Mucosa of gallbladder (tissue), 1 donor: ENCODE measurements around the gene RNU6-1. TPM values are rescaled to one million over a fixed set of nuclear protein-coding genes. Genes with fewer than 3 reads are reported as not detected.

Experiments used
- DNase-seq: peaks from one replicate; pipeline ENCODE4 v3.0.0-alpha.2; 2020; ENCODE audit warnings: low spot score
- total RNA-seq: library from RNA; stranded (reverse); gene quantifications from one replicate; pipeline ENCODE4 v1.2.1, GENCODE V29; 2021
- donor health status: DM: no; HTN: no; CAD: no.

The RNU6-1 gene
- total RNA-seq, 1 donor from 2014 or later = not detected

DNA sequence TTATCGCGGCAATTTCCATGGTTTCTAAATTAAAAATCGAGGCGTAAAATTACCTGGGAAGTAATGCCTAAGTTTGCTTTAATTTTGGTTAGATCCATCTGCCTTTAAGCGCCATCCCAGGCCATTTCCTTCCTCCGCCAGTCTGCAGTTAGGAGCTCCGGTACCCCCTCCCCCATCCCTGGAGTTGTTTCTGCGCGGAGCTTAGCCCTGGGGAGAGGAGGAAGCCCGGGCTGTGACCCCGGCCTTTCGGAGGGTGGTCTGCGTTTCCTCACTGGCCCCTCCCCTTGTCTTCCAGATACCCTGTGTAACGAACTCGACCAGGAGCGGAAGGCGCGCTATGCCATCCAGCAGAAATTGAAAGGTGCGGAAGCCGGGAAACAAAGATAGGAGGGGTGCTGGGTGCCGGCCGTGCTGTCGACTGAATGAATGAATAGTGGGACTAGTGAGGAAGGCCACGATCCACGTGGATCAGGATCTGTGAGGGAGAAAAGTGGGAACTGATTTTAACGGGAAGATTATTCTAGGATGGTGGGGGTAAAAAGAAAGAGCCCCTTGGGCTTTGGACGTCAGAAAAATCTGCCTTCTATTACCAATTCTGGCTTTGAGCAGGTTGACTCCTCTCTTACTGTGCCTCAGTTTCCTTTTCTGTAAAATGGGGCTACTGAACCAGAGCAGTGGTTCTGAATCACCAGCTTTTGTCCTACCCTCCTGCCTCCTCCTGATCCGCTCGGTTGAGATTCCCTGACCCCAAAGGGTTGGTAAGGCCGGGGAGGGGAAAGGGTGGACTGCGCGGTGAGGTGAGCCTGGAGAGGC is 6.7 kb downstream of the RNU6-1 start:
- DNase-seq = no peak

DNA sequence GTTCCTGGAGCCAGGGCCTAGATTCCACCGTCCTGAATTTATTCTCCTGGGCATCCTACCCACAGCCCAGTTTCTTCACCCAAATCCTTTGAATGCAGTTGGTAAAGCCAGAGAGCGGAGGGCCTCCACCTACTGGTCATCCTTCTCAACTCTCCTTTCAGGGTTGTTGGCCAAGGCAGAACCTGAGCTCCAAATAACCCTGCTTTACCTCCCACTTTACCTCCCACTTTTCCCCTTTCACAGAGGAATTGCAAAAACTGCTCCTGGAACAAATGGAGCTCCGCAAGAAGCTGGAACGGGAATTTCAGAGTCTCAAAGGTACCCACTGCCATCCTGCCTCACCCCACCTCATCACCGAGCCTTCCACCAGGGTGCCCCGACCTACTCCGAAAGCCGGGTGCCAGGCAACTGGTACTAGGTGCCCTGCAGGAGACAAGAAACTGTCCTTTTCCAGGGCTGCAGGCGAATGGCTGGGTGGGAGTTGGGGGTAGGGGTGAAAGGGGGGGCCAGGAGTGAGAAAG is 7.8 kb downstream of the RNU6-1 start:
- DNase-seq = no peak

DNA sequence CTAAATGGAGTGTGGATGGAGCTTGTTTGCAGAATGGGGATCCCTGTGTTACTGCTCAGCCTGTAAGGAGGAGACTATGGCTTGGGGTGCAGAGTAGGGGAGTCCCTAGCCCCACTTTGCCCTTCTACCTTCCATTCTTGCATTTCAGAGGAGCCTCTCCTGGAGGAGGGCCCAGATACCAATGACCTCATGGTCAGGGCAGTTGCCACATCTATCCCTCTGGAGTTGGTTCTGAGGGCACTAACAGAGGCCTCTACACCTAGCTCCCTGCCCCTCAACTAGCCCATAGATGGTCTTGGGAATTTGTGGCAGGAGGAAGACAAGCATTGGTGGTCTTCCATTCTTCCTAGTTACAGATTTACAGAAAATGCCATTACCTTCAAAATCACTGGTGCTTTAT is 8.5 kb downstream of the RNU6-1 start:
- no peak for DNase-seq

DNA sequence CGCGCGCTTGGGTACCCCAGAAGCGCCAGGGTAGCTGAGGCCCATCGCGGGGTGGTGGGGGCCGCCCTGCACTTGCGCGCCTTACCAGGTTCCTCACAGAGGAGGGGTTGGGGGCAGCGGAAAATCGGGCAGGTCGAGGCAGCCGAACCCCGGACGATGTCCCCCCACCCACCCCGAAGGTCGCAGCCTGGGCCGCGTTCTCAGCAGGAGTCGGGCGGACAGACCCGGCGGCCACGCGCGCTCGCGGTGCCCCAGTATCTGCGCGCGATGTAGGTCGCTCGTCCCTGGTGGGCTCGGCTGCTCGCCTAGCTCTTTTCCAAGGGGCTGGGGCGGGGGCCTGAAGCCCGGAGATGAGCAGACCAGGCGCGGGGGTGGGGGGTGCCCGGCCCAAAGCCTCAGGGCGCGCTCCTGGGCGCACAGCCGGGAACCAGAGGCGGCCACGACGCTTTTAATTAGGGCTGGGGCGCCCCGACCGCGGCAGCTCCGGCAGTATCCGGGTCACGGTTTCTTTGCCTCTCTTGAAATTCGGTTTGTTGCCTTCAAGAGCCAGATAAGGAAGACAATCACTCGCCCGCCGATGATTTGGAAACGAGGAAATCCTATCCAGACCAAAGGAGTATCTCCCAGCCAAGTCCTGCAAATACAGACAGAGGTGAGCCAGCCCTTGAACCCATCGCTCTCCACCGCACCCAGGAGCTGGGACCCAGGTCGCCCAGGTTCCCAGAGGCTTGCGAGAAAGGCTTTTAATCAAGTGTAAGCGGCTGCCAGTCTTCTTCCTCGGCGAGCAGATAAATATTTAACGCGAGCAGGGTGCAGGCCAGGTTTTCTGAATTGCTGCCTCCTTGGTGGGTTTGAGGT is 10.0 kb downstream of the RNU6-1 start:
- no peak for DNase-seq

DNA sequence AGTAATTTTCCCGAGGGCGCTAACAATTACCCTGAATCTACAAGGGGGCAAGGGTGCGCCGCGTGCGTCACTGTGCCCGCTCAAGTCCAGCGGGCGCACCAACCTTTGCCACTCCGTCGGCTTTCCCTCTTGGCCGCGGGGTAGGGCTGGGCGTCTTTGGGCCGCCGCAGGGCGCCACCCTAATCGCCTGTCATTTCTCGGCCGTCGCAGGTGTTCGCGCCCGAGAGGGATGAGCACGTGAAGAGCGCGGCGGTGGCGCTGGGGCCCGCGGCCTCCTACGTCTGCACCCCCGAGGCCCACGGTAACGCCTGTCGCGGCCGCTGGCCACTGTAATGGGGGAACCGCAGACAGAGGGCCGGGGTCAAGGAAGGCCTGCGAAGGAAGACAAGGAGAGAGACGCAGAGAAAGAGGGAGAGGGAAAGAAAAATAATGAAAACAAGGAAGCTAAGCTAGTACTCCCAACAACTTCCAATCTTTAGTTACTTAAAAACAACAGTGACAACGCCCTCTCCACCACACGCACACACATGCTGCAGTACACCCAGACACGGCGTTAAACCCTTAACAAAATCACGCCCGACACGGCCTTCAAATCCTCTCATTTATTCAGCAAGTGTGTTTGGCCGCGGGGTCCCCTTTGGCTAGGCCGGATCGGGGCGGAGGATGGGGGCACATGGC is 10.7 kb downstream of the RNU6-1 start:
- DNase-seq = no peak

DNA sequence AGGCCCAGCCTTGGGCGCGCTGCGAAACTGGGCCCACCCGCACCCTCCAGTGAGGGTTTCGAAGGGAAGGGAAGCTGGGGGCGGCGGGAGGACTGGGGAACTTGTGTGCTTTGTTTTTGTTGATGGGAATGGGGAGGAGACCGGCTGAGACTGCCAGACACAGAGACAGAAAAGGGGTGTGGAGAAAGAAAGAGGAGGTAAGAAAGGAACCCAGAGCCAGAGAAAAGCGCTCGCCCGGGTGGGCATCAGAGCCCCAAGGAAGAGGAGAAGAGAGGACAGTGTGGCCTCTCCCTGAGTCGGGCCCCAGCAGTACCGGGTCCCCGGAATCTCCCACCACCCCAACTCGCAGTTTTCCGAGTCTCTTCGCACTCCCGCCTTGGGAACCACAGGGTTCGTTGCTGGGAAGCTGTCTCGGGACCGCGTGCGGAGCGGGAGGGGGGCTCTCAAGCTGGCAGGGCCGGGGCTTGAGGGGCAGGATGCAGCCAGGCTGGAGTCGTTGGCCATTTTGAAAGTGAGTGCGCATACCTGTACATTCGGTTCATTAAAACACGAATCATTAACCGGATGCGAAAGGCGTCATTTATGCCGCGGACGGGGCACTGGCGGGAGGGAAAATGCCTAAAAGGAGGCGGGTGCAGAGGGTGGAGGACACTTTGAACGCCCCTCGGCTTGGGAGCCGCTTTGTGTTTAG is 11.4 kb downstream of the RNU6-1 start:
- DNase-seq = no peak

DNA sequence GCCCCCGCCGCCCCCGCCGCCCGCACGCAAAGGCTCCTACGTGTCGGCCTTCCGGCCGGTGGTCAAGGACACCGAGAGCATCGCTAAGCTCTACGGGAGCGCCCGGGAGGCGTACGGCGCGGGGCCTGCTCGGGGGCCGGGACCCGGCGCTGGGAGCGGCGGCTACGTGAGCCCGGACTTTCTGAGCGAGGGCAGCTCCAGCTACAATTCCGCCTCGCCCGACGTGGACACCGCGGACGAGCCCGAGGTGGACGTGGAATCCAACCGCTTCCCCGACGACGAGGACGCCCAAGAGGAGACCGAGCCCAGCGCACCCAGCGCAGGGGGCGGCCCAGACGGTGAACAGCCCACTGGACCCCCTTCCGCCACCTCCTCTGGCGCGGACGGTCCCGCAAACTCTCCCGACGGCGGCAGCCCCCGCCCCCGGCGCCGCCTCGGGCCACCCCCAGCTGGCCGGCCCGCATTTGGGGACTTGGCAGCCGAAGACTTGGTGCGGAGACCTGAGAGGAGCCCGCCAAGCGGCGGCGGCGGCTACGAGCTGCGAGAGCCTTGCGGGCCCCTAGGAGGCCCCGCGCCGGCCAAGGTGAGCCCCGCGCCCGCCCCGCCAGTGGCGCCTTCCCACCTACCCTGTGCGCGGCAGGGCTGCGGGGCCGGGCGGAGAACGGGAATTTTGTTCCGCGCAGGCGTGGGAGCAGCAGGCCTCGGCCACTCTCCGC is 12.1 kb downstream of the RNU6-1 start:
- no peak for DNase-seq

DNA sequence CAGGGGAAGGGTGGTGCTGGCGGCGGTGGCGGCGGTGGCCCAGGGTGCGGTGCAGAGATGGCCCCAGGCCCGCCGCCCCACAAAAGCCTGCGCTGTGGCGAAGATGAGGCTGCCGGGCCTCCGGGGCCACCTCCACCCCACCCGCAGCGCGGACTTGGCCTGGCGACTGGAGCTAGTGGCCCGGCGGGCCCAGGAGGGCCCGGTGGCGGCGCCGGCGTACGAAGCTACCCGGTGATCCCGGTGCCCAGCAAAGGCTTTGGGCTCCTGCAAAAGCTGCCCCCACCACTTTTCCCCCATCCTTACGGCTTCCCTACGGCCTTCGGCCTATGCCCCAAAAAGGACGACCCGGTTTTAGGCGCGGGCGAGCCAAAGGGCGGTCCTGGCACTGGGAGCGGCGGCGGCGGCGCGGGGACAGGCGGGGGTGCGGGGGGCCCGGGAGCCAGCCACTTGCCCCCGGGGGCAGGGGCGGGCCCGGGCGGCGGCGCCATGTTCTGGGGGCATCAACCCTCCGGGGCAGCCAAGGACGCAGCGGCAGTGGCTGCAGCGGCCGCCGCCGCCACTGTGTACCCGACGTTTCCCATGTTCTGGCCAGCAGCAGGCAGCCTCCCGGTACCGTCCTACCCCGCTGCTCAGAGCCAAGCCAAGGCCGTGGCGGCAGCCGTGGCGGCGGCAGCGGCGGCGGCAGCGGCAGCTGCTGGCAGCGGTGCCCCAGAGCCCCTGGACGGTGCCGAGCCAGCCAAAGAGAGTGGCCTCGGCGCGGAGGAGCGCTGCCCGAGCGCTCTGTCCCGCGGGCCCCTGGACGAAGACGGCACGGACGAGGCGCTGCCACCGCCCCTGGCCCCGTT is 12.9 kb downstream of the RNU6-1 start:
- no peak for DNase-seq

DNA sequence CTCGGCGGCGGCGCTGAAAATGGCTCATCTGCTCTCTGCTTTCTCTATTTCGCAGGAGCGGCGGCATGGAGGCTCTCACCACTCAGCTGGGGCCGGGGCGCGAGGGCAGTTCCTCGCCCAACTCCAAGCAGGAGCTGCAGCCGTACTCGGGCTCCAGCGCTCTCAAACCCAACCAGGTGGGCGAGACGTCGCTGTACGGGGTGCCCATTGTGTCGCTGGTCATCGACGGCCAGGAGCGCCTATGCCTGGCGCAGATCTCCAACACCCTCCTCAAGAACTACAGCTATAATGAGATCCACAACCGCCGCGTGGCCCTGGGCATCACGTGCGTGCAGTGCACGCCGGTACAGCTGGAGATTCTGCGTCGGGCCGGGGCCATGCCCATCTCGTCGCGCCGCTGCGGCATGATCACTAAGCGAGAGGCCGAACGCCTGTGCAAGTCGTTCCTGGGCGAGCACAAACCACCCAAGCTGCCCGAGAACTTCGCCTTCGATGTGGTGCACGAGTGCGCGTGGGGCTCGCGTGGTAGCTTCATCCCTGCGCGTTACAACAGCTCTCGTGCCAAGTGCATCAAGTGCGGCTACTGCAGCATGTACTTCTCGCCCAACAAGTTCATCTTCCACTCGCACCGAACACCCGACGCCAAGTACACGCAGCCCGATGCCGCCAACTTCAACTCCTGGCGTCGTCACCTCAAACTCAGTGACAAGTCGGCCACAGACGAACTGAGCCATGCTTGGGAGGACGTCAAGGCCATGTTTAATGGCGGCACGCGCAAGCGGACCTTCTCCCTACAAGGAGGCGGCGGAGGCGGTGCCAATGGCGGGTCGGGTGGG is 13.7 kb downstream of the RNU6-1 start:
- DNase-seq = no peak

DNA sequence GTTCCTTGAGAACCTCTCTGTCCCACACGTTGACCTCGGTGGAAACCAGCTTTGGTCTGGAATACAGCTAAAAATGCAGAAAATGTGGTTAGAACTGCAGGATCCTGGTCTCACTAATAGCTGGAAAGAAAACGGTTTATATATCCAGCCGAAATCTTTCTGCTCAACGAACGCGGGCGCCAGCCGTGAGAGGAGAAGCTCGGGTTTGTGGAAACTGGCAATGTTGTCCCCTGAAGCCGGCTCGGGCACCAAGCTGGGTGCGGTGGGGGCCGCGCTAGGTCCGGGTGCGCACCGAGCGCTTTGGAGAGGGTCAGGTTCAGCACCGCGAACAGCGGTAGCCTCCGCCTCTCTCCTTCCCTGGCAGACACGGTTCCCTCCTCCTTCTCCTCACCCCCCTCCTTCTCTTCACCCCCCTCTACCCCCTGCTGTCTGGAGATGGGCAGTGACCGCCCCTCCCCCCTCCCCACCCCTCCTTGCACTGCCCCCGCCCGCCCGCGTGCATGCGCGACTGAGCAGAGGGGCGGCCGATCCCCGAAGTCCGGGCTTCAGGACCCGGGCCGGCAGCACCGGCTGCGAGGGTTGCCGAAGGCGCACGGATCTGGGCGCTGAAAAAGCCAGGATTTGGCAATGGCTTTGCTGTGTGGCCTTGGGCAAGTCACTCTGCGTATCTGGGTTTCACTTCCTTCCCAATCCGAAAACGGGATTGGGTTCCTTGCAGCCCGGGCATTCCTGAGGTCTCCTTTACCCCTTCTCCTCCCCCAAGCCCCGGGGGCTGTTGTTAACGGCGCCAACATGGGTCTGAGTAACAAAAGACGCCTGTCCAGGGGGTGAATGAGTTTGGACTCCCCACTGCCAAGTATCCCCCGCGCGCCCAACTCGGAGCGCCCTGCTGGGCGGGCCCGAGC is 14.6 kb downstream of the RNU6-1 start, which contains the start of gene SKOR1:
Gene SKOR1 (plus strand): TSS at position 534 of the 905 bp plus-strand sequence. CDS start 94 bp downstream, at position 628.
- no peak for DNase-seq

DNA sequence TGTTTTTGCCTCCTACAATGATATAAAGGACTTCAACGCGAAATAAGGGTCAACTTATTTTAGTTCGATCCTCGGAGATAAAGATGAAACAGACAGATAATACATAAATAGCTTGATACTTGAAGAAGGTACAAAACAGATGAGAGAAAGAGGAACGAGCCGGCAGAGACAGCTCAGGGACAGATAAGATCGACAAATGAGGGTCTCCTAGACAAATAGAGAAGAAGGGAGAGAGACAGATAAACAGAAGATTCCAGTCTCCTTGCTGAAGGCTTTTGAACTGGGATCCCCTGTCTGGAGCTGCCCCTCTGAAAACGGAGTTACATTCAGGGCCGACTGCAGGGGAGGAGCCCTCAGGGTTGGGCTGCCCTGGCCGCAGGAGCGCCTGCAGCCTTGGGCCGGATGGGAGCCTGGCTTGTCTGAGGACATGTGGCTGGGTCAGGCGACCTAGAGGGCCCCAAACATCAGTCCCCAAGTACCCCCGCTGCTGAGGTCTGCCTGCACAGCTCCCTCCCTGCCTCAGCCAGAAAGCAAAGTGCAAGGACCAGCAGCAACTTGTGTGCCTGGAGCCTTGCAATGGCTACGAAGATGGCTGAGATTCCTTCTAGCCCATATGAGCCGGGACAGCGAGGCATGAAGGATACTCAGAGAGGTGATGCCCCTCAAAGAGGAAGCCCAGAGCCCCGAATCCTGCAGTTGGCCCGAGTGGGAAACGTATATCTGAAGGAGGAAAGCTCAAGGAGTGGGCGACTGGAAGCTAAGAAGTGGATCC is 15.5 kb downstream of the RNU6-1 start:
- DNase-seq = no peak

DNA sequence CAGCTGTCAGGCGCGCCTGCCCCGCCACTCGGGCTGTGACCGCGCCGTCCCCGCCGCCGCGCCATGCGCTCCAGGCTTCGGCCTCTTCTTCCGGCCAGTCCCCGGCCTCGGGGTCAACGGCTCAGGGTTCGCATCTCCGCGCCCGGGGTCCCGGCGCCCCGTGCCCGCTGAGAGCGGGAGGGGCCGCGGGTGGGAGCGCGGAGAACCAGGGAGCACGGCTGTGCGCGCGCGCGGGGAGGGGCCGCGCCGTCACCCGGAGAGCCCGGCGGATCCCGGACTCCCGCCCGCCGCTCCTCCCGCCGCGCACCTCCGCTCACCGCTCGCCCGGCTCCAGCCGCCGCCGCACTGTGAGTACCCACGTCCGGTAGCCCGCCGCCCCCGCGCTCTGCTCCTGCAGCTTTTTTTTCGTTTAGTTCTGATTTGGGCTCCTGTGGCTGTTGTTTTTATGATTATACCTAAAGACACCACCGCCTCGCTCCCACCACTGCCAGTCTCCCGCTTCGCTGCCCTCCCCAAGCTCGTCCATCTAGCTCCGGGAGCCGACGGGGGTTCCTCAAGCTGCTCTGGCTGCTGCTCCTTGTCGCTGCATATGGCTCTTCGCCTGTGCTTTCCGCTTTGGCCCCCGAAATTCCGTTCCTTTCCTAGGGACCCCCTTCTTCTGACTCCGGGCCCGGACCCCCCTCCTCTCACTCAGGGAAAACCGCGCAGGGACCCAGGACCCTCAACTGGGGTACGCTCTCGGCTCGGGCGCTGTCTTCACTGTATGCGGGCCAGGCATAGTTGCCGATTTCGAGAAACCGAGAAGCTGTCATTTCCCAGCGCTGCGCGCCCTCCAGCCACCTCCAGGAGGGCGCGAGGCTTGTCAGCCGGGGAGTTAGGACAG is 16.3 kb downstream of the RNU6-1 start:
- no peak for DNase-seq

DNA sequence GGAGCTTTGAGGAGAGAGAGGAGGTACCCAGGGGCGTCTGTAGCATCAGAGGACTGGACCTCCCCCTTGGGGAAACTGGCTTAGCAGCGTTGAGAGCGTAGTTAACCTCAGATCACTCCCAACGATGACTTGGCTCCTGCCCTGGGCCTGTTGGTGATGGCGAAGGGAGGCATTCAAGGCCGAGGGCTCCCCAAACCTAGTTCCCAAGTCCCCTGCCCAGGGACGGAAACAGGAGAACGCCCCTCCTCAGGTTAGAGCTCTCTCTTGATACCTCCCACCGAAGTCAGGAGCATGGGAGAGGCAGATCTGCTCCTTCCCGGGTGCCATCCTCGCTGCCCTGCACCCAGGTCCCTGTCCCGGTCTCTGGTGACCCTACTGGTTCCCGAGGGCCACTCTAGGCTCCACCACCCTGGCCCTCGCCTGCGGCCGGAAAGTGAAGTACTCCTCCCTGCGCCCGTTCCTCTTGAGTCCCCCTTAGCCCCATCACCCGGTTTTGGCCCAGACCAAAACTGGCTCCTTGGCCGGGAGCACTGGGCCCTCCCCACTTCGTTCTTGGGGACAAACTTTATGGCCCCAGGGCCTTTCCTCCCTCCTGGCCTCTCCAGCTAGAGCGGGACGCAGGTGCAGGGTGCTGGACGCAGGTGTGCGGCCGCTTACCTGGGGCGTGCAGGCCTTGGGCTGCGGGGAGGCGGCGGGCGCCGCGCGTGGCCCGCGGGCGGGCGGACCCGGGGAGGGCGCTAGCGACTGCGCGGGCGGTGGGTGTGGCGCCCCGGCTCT is 17.1 kb downstream of the RNU6-1 start:
- DNase-seq = no peak

DNA sequence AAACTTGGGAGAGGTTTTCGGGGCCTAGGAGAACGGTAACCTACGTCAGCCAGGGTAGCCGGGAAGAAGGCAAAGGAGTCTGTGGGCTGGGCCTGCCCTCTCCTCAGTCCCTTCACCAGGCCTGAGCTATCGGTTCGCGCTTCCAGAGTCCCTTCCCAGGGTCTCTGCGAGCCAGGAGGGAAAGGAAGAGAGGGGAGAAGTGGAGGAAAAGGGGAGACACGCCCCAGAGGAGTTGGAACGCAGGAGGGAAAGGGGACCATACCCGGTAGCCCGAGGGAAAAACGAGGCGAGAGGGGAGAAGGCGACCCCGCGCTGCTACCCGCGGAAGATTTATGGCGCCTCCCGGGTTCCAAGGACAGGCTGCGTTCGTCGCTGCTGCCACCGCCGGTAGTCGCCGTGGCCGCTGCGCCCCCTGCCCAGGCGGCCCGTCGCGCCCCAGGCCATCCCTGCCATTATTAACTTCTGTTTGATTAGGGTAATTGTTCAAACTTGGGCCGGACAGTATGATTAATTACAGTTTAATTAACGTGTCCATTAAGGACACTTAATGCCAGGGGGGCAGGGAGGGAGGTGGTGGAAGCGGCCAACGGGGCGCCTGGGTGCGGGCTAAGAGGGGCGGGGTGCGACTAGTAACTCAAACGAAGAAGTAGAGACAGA is 17.9 kb downstream of the RNU6-1 start:
- no peak for DNase-seq
